ENCODE data around the gene BATF3.
A peak's percentile ranks its signal among the peaks of the same experiment; 100 is the strongest.
"Not testable (repeated sequence)": the region's sequence is repeated elsewhere in the genome, so short reads cannot be mapped to it uniquely, and the experiment has no call there.

BATF3 gene

DNA sequence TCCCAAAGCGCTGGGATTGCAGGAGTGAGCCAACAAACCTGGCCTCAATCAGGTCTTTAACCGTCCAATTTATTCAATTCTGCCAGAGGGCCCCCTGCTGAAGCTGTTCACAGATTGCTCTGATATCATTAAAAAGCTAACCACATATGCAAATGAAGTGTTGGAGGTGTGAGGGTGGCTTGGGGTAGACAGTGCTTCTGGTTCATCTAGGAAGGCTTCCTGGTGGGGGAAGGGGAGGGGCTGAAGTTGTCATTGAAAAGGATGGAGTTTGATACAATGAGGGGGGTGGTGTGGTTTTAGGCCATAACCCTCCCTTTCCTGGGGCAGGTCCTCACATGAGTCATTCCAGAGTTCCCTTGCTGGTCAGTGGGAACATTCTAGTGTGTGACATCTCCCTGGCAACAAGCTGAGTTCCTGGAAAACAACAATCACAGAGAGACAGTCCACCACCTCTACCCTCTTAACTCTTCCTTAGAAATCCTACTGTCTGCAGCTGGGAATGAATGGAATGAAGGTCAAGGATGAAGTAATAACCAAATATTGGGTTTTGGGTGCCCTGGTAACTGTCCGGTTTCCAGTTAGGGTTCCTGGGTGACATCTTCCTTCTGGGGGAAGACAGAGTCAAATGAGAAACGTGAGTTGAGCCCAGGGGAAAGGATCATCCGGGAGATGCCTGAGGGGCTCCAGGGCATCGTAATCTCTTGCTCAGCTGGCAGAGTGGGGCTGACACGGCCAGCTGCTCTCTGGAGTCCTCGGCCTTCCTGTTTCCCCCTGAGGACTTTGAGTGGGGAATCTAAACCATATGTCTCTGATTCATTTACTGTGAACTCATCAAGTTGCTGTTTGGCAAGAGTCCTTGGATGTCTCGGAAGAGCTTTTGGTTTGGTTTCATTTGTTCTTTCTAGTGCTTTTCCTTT lies 32.2 kb downstream of the BATF3 start:
- TF ChIP-seq, protein P1, sequence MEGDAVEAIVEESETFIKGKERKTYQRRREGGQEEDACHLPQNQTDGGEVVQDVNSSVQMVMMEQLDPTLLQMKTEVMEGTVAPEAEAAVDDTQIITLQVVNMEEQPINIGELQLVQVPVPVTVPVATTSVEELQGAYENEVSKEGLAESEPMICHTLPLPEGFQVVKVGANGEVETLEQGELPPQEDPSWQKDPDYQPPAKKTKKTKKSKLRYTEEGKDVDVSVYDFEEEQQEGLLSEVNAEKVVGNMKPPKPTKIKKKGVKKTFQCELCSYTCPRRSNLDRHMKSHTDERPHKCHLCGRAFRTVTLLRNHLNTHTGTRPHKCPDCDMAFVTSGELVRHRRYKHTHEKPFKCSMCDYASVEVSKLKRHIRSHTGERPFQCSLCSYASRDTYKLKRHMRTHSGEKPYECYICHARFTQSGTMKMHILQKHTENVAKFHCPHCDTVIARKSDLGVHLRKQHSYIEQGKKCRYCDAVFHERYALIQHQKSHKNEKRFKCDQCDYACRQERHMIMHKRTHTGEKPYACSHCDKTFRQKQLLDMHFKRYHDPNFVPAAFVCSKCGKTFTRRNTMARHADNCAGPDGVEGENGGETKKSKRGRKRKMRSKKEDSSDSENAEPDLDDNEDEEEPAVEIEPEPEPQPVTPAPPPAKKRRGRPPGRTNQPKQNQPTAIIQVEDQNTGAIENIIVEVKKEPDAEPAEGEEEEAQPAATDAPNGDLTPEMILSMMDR (conservative IDR thresholded peaks at IDR 0.05; ENCODE audit: low read length) = no peak
- H3K4me3 ChIP-seq (ENCODE audit: low read length) = peak overlapping the region; percentile 54
- peak; percentile 99 for DNase-seq (ENCODE audit: low read depth)

DNA sequence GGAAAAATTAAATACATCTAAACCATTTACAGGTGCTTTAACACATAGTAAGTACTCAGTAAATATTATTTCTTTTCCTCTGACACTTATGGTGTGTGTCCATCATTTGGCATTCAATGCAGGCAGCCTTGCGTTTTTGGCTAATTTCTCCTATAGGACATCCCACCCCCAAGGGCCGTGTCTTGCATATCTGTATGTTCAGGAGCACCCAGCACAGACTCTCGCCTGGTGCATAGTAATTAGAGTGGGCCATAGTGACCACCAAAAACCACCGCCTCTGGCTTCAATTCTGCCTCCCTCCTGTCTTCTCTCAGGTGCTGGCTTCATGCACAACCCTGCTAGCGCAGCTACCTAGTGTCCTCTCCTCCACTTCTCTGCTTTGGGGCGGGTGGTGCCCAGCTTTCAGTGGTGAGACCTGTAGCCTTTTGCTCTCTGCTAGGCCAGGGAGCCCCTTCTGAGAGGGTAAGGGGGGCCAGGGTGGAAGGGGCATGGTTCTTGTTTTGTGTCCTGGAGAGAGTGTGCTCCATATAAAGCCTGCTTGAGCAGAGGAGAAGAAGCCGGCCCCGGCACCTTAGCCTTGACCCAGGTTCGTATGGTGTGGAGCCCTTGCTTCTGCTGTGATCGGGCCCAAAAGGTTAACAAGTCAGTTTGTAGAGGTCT lies 33.4 kb downstream of the BATF3 start:
- no peak overlapping the region for H3K4me3 ChIP-seq (ENCODE audit: low read length)

DNA sequence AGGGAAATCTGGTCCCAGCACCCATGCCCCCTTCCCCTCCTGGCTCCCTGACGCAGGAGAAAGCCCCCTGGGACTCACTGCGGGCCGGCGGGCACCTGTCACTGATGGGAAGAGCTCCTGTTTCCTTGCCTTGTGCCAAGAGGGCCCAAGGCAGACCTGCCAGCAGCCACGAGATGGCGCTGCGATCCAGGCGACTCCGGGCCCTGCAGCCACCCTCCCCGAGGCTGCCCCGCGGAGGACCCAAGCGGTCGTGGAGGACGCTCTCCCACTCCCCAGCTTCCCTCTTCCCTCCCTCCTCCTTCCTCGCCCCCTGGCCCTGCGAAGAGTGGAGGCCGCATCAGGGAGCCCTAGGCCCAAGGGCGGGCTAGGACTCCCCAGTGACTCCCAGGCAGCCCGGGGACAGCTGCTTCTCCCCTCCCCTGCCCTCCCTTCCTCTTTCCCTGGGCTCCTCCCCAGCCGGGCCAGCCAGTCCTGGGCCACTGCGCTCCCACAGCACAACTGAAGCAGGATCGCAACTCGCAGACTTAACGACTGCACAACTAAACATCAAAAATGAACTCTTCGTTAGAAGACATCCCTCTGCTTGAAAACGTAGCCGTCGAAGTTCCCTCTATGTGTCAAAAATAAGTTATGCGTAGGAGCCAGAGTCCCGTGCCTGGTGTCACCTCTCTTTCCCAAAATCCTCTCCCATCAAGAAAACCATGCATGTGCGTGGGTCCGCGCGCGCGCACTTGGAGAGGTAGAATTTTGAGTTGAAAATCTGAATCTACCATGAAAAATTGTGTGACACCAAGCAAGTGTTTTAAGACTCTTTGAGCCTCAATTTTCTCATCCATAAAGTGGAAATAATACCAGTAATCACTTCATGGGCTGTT lies 34.2 kb downstream of the BATF3 start:
- H3K4me3 ChIP-seq (ENCODE audit: low read length) = peak overlapping the region; percentile 82
- peak; percentile 78 for DNase-seq (ENCODE audit: low read depth)

More for the DNA sequence above, 33.4 kb downstream of the BATF3 start:
- DNase-seq (ENCODE audit: low read depth) = no peak
- TF ChIP-seq, protein P1 (conservative IDR thresholded peaks at IDR 0.05; ENCODE audit: low read length) = no peak

DNA sequence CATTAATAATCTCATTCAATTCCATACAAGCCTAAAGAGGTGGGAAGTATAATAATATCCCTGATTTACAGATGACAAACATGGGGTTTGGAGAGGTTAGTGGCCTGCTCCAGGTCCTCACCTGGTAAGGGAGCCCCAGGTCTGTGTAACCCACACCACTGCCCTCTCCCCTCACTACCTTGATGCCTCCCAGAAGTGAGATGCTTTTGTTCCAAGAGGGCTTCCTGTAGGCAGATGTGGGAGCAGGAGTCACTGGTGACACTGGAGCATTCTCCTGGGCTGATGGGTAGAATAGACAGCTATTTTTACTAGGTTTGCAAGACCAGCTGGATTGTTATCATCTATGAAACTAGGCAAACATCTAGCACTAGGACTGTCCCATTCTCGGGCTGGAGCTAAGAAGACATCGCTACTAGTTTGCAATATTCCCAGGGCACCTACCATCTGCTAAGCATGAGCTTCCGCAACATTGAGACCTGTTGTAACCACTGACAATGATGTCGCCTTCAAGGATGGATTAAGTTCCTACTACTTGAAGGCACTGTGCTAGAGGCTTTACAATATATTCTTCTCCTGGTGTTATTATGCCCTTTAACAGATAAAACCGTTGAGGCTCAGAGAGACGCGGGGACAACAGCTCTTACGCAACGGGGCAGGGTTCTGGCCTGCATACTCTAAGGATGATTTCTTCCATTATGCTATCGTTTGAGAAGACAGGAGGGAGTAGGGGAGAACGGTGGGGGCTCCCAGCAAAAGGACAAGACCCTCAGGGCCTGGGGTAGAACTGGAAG lies 35.0 kb downstream of the BATF3 start:
- TF ChIP-seq, protein P1 (conservative IDR thresholded peaks at IDR 0.05; ENCODE audit: low read length) = no peak
- no peak overlapping the region for H3K4me3 ChIP-seq (ENCODE audit: low read length)
- no peak for DNase-seq (ENCODE audit: low read depth)

More for the DNA sequence above, 34.2 kb downstream of the BATF3 start:
- TF ChIP-seq, protein P1 (conservative IDR thresholded peaks at IDR 0.05; ENCODE audit: low read length) = peak; percentile 79

DNA sequence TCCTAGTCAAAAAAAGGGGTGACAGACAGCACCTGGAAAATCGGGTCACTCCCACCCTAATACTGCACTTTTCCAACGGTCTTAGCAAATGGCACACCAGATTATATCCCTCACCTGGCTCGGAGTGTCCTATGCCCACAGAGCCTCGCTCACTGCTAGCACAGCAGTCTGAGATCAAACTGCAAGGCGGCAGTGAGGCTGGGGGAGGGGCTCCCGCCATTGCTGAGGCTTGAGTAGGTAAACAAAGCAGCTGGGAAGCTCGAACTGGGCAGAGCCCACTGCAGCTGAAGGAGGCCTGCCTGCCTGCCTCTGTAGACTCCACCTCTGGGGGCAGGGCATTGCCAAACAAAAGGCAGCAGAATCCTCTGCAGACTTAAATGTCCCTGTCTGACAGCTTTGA lies 41.4 kb downstream of the BATF3 start:
- DNase-seq (ENCODE audit: low read depth); H3K4me3 ChIP-seq (ENCODE audit: low read length): not testable (repeated sequence)

DNA sequence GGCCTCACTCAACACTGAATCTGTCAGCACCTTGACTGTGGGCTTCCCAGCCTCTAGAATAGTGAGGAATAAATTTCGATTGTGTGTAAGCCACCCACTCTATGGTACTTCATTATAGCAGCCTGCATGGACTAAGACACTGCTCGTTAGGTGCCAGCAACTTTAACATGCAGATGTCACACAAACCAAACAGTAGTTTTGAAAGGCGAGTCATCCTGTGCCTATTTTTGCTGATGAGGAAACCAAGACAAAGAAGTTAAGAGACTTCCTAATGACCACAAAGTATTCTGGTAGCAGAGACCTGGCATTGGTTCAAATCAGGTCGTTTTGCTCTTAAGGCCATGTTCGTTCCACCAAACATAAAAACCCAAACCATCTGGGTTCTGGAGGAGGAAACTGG lies 42.9 kb downstream of the BATF3 start:
- TF ChIP-seq, protein P1 (conservative IDR thresholded peaks at IDR 0.05; ENCODE audit: low read length) = no peak
- no peak overlapping the region for H3K4me3 ChIP-seq (ENCODE audit: low read length)
- no peak for DNase-seq (ENCODE audit: low read depth)
